Mesothelial cell of epicardium (in vitro differentiated cells): ENCODE results near the gene FBN1. TPM values are rescaled to one million over a fixed set of nuclear protein-coding genes. Genes with fewer than 3 reads are reported as not detected.

Source experiments
- DNase-seq, 2 experiments: peaks; one replicate each; pipeline ENCODE4 v3.0.0; 2021; ENCODE audit warnings: low spot score in 2 of 2; ENCODE audit not compliant: unreplicated experiment in 2 of 2
- H3K27ac Mint-ChIP-seq: 2 replicates; pipeline ENCODE4 v1.8.0; 2021; ENCODE audit warnings: mixed read lengths
- H3K27me3 Mint-ChIP-seq: 2 replicates; pipeline ENCODE4 v1.8.0; 2021; ENCODE audit warnings: low read depth, mixed read lengths
- H3K36me3 Mint-ChIP-seq: 2 replicates; pipeline ENCODE4 v1.8.0; 2021; ENCODE audit warnings: mixed read lengths
- H3K4me1 Mint-ChIP-seq: 2 replicates; pipeline ENCODE4 v1.8.0; 2021; ENCODE audit warnings: mixed read lengths
- H3K4me3 Mint-ChIP-seq: 2 replicates; pipeline ENCODE4 v1.8.0; 2021; ENCODE audit warnings: mild to moderate bottlenecking, moderate library complexity, mixed read lengths
- H3K9me3 Mint-ChIP-seq: 2 replicates; pipeline ENCODE4 v1.8.0; 2021; ENCODE audit warnings: mixed read lengths
- CTCF ChIP-seq: fragments of 200-600 bp; sonication (generic); IDR thresholded peaks from one replicate; pipeline ENCODE4 v1.5.0; 2021; ENCODE audit warnings: antibody characterized with exemption; ENCODE audit not compliant: unreplicated experiment
- total RNA-seq: library from RNA; stranded (reverse); gene quantifications from 3 replicates; pipeline ENCODE4 v1.2.1, GENCODE V29; 2021

Gene FBN1
- total RNA-seq, 1 donor from 2014 or later, result 67.9 TPM

GRCh38 chr15:48643776-48644466 is 1.6 kb downstream of the FBN1 start:
- Mint-ChIP-seq H3K27ac (peak overlapping the region; percentile 67), H3K4me3 (peak overlapping the region; percentile 72), H3K4me1 (peaks cover 24% of the 10 kb centered on the region), H3K9me3 (no peaks in the 10 kb centered on the region), H3K27me3 (peaks cover 27% of the 10 kb centered on the region), H3K36me3 (no peaks in the 10 kb centered on the region)
- no peak for DNase-seq
- TF ChIP-seq CTCF, result no peak

GRCh38 chr15:48643206-48643605 is 2.3 kb downstream of the FBN1 start:
- no peaks in the 10 kb centered on the region for H3K9me3 Mint-ChIP-seq
- peak overlapping the region; percentile 72 for H3K4me3 Mint-ChIP-seq
- H3K27me3 Mint-ChIP-seq, result peaks cover 27% of the 10 kb centered on the region
- no peak for TF ChIP-seq CTCF
- no peak for DNase-seq
- H3K4me1 Mint-ChIP-seq, result peaks cover 25% of the 10 kb centered on the region
- no peak overlapping the region for H3K27ac Mint-ChIP-seq
- H3K36me3 Mint-ChIP-seq, result no peaks in the 10 kb centered on the region

GRCh38 chr15:48642795-48643194 is 2.7 kb downstream of the FBN1 start:
- no peak for TF ChIP-seq CTCF
- H3K4me3 Mint-ChIP-seq, result peak overlapping the region; percentile 72
- H3K27ac Mint-ChIP-seq, result no peak overlapping the region
- peaks cover 25% of the 10 kb centered on the region for H3K4me1 Mint-ChIP-seq
- no peak for DNase-seq
- no peaks in the 10 kb centered on the region for H3K36me3 Mint-ChIP-seq
- no peaks in the 10 kb centered on the region for H3K9me3 Mint-ChIP-seq
- peaks cover 27% of the 10 kb centered on the region for H3K27me3 Mint-ChIP-seq

GRCh38 chr15:48641416-48641815 is 4.1 kb downstream of the FBN1 start:
- no peak overlapping the region for H3K4me3 Mint-ChIP-seq

GRCh38 chr15:48638963-48639362 is 6.5 kb downstream of the FBN1 start:
- no peak for TF ChIP-seq CTCF
- Mint-ChIP-seq H3K9me3 (no peaks in the 10 kb centered on the region), H3K4me1 (peaks cover 24% of the 10 kb centered on the region), H3K27ac (no peak overlapping the region), H3K27me3 (peaks cover 12% of the 10 kb centered on the region), H3K4me3 (no peak overlapping the region), H3K36me3 (no peaks in the 10 kb centered on the region)
- DNase-seq, result no peak

More at GRCh38 chr15:48641416-48641815, 4.1 kb downstream of the FBN1 start:
- peaks cover 21% of the 10 kb centered on the region for H3K27me3 Mint-ChIP-seq
- TF ChIP-seq CTCF, result no peak
- H3K9me3 Mint-ChIP-seq, result no peaks in the 10 kb centered on the region
- H3K36me3 Mint-ChIP-seq, result no peaks in the 10 kb centered on the region
- no peak for DNase-seq
- H3K4me1 Mint-ChIP-seq, result peaks cover 21% of the 10 kb centered on the region
- H3K27ac Mint-ChIP-seq, result no peak overlapping the region
